Measurements from ENCODE around the gene ATP1A3. TPM values are rescaled to one million over a fixed set of nuclear protein-coding genes. Genes with fewer than 3 reads are reported as not detected.

ATP1A3 gene
- total RNA-seq, 1 donor from 2014 or later: 5.6 TPM

DNA sequence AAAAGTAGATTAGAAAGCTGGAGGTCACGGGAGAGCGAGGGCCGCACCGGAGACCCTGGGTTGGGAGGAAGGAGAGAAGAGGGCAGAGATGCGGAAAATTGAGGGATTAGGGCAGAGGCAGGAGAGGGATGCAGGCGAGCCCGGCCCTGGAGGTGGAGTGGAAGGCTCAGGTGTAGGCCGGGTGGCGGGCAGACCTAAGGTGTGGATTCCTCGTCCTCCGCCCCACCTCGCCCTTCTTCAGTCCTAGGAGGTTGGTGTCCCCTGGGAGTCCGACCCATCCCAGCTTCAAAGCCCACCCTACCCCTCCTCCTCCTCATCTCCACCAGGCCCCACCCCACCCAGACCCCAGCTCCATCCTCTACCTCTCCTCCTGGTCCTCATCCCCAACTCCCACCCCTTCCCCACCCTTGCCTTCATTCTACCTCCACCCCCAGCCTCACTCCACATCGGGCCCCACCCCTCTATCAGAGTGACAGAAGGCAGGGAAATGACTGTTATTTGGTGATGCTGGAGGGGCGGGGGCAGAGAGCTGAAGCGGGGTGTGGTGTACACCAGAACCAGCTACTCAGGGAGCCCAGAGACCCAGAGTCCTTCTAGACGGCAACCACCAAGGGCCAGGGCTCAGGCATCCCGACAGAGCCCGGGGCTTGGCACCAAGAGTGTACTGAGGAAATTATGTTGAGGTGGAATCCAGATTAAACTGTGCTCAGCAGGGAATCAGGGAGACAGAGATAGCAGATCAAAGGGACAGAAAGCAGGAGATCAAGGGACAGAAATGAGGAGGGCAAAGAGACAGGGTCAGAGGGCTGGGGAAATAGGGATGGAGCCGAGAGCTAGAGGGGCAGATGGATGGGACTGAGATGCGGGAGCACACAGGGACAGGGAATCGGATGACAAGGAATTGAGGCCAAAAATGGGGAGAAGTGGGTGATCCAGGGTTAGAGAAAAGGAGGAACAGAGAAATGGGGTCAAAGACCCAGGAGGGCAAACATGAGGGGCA, 72.2 kb downstream of the ATP1A3 start:
- TF ChIP-seq CTCF (conservative IDR thresholded peaks at IDR 0.05): no peak
- Mint-ChIP-seq H3K4me1 (ENCODE audit: unreplicated experiment) (no peaks in the 10 kb centered on the region), H3K4me3 (no peak overlapping the region), H3K27me3 (peaks cover 22% of the 10 kb centered on the region), H3K27ac (no peak overlapping the region), H3K9me3 (no peaks in the 10 kb centered on the region), H3K36me3 (no peaks in the 10 kb centered on the region)
- DNase-seq (ENCODE audit: extremely low spot score, unreplicated experiment): no peak

DNA sequence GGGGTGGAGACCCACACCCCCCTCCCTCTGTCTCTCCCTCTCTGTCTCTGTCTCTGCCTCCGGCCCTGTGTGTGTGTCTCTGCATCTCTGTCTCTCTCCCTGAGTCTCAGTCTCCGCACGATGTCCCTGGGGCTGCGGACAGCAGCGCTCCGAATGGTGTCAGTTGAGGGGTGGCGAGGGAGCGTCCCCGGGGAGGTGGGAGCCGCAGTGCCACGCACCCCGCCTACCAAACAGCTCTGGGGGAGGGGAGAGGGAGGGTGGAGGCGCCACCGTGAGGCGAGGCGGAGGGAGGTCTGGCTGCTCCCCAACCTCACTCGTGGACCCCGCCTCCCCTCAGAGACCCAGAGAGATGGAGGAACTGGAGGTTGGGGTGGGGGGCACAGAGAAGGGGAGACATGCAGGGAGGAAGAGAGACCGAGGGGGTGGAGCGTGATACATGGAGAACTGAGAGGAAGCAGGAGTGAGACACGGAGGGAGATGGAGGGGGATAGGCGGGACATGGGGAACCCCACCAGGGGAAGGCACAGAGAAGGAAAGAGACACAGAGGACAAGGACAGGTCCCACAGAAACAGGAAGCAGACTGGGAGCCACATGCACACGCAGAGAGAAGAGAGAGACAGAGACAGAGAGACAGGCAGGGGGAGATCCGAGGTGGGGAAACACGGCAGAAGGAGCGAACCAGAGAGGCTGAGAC, 73.0 kb downstream of the ATP1A3 start:
- H3K4me1 Mint-ChIP-seq (ENCODE audit: unreplicated experiment): no peaks in the 10 kb centered on the region
- TF ChIP-seq CTCF (conservative IDR thresholded peaks at IDR 0.05): no peak
- H3K27me3 Mint-ChIP-seq: peaks cover 22% of the 10 kb centered on the region
- H3K9me3 Mint-ChIP-seq: no peaks in the 10 kb centered on the region
- no peaks in the 10 kb centered on the region for H3K36me3 Mint-ChIP-seq
- no peak for DNase-seq (ENCODE audit: extremely low spot score, unreplicated experiment)
- H3K27ac Mint-ChIP-seq: no peak overlapping the region
- H3K4me3 Mint-ChIP-seq: no peak overlapping the region

DNA sequence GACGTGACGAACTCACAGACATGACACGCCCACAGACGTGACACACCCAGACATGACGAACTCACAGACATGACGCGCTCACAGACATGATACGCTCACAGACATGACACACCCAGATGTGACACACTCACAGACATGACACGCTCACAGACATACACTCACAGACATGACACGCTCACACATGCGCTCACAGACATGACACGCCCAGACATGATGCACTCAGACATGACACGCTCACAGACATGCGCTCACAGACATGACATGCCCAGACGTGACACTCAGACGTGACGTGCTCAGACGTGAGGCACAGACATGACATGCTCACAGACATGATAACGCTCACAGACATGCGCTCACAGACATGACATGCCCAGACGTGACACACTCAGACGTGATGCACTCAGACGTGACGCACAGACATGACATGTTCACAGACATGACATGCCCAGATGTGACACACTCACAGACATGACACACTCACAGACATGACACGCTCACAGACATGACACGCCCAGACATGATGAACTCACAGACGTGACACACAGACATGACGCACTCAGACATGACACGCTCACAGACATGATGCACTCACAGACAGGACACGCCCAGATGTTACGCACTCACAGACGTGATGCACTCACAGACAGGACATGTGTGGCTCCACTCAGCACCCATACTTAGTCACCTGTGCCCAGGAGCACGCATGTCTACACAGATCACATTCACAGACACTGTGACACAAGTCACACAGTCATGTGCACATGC, 73.9 kb downstream of the ATP1A3 start:
- DNase-seq (ENCODE audit: extremely low spot score, unreplicated experiment): no peak
- no peak for TF ChIP-seq CTCF (conservative IDR thresholded peaks at IDR 0.05)
- no peaks in the 10 kb centered on the region for H3K4me1 Mint-ChIP-seq (ENCODE audit: unreplicated experiment)
- no peaks in the 10 kb centered on the region for H3K9me3 Mint-ChIP-seq
- H3K4me3 Mint-ChIP-seq: no peak overlapping the region
- H3K27me3 Mint-ChIP-seq: peaks cover 22% of the 10 kb centered on the region
- no peak overlapping the region for H3K27ac Mint-ChIP-seq
- H3K36me3 Mint-ChIP-seq: no peaks in the 10 kb centered on the region

DNA sequence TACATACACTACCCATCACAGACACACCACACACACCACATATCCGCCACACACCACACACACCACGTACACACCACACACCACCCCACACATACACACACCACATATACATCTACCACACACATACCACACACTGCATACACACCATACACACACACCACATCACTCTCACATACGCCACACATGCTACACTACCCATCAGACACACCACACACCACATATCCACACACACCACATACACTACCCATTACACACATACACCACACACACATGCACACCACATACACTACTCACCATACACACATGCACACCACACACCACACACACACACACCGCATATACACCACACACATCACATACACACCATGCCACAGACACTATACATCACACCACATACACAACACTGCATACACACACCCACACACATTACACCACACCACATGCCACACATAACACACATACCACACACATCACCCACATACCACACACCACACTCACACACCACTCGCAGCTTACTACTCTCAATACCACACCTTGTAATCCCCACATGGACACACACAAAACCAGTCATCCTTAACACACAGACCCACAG, 75.3 kb downstream of the ATP1A3 start:
- no peak for TF ChIP-seq CTCF (conservative IDR thresholded peaks at IDR 0.05)
- H3K36me3 Mint-ChIP-seq: no peaks in the 10 kb centered on the region
- H3K4me3 Mint-ChIP-seq: no peak overlapping the region
- H3K27ac Mint-ChIP-seq: no peak overlapping the region
- peaks cover 30% of the 10 kb centered on the region for H3K27me3 Mint-ChIP-seq
- no peaks in the 10 kb centered on the region for H3K4me1 Mint-ChIP-seq (ENCODE audit: unreplicated experiment)
- no peak for DNase-seq (ENCODE audit: extremely low spot score, unreplicated experiment)
- H3K9me3 Mint-ChIP-seq: no peaks in the 10 kb centered on the region

- no peaks in the 10 kb centered on the region for H3K36me3 Mint-ChIP-seq
- H3K4me3 Mint-ChIP-seq: no peak overlapping the region
- H3K27me3 Mint-ChIP-seq: peaks cover 32% of the 10 kb centered on the region
- no peaks in the 10 kb centered on the region for H3K4me1 Mint-ChIP-seq (ENCODE audit: unreplicated experiment)
- no peak for TF ChIP-seq CTCF (conservative IDR thresholded peaks at IDR 0.05)
- no peaks in the 10 kb centered on the region for H3K9me3 Mint-ChIP-seq
- H3K27ac Mint-ChIP-seq: no peak overlapping the region
- DNase-seq (ENCODE audit: extremely low spot score, unreplicated experiment): no peak
Measured at GRCh38 chr19:41918095-41918494, 75.9 kb downstream of the ATP1A3 start.

Data from type B pancreatic cell (in vitro differentiated cells).